Stimulated activated CD8-positive, alpha-beta memory T cell treated with anti-CD3 and anti-CD28 coated beads, Interleukin-15, amount 100 ng/mL, for 1 hour (primary cell): ENCODE data around the gene FERMT2.
"Not testable (repeated sequence)": the region's sequence is repeated elsewhere in the genome, so short reads cannot be mapped to it uniquely, and the experiment has no call there.

Source experiments
- DNase-seq: peaks from one replicate; pipeline ENCODE4 v3.0.0-alpha.2; 2020; ENCODE audit warnings: low read depth

The FERMT2 gene

DNA sequence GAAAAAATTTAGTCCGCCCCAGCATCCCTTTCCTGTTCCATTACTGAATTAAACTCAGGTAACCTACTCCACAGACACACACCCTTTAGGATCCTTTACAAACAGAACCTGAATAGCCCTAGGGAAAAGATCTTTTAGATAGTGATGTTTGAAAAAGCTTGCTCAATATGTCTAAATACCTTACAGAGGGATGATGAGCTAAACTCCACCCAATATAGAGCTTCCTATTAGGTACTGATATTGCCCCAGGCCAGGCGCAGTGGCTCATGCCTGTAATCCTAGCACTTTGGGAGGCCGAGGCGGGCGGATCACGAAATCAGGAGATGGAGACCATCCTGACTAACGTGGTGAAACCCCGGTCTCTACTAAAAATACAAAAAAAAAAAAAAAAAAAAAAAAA, 50.1 kb downstream of the FERMT2 start:
- DNase-seq = no peak

DNA sequence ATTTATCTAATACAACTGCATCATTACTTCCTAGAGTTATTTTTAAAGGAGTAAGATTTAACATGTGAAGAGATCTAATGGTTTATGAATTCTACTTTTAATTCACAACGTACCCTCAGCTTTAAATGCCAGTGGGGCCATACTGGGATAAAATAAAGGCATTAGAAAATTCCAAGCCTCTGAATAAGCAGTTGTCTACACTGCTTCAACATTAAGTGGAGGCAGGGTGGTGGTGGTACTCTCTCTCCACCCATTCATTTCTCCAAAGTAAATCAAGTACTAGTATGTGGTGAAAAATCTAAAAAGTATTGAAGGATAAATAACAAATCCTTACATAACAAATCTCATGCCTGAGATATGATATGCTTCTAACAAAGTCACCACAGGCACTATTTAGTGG, 52.4 kb downstream of the FERMT2 start:
- DNase-seq = no peak

DNA sequence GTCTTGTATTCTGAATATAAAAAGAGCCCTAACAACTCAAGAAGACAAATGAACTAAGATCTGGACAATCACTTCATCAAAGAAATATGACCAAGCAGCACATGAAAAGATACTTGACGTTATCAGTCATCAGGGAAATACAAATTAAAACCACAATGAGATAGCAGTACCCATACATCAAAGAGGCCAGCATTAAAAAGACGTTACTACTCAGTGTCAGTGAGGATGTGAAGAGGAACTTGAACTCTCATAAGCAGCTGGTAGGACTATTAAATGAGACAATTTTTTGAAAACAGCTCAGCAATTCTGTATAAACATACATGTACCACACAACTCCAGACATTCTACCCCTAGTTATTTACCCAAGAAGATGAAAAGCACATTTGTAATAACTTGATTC, 55.9 kb downstream of the FERMT2 start:
- no peak for DNase-seq

DNA sequence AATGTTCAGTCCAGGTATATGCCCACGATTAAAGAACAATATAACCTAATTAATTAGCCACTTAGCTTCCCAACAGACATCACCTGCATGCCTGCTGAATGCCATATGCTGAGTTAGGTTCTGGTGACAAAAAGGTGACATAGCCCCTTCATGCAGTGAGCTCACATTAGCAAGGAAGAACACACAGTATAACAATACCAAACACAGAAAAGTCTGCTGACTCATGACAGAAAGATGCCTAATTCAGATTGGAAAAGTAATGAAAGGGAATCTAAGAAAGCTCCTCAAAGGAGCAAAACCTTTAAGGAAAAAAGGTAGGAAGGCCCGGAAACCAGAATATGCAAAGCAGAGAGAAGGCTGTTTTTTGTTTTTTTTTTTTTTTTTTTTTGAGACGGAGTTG, 59.0 kb downstream of the FERMT2 start:
- no peak for DNase-seq

DNA sequence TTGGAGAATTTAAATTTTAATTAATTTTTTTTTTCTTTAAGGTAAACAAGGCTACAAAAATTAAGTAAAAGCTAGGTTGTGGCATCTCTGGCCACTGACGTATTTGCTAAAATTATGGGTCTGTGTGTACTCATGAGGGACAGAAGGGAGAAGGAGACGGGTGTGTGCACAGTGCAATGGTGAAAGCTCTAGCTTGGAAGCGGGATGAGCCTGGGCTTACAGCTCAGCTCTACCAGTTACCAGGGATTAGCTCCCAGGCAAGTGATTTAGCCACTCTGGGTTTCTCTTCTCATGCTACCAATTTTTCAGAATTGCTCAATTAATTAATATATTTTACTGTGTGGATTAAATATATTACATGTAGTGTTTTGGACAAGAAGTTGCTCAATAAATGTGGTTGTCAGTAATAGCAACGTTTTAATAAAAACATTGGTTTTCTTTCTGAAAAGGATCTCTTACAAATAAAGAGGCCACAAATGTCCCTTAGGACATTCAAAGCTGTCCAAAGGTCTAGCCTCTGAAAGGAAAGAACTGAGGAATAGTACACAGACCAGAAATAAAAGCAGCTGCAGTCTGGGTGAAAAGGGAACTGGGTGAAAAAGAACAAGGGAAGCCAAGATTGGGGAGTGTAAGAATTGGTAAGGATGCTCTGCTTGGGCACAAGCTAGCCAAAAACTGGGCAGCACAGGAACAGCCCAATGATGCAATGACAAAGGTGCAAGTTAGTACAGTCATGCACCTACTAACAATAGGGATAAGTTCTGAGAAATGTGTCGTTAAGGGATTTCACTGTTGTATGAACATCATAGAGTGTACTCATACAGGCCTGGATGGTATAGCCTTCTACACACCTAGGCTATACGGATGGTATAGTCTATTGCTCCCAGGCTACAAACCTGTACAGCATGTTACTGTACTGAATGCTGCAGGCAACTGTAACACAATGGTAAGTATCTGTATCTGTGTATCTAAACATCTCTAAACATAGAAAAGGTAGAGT, 61.7 kb downstream of the FERMT2 start:
- no peak for DNase-seq

DNA sequence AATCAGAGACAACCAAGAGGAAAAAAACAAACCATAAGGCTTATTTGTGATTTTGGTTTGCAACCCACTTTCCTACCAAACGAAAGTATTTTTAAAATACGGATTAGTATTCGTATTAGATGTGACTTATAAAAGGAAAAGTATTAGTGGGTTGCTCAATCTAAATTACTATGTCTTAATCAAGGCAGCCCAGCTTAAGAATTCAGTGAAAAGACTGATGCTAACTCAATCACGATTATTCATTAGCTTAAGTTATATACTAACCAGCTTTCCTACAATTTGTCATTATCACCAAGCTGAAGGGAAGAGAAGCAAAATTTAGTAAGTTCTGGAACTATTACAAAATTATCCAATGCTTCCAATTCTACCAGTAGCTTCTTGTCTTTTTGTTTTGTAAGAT, 62.7 kb downstream of the FERMT2 start:
- DNase-seq = no peak

DNA sequence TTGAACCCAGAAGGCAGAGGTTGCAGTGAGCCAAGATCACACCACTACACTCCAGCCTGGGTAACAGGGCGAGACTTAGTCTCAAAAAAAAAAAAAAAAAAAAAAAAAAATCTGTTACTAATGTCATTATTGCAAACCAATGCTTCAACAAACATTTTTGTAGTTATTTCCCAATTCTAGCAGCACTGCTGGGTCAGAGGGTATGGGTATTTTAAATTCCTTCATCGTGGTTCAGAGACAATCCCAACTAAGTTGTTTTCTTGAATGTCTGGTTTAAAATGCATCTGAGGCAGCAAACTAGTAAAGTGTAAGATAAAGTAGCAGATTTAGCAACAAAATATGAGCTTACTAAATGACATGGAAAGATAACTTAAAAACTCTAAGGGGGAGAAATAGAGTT, 65.6 kb downstream of the FERMT2 start:
- DNase-seq = no peak

DNA sequence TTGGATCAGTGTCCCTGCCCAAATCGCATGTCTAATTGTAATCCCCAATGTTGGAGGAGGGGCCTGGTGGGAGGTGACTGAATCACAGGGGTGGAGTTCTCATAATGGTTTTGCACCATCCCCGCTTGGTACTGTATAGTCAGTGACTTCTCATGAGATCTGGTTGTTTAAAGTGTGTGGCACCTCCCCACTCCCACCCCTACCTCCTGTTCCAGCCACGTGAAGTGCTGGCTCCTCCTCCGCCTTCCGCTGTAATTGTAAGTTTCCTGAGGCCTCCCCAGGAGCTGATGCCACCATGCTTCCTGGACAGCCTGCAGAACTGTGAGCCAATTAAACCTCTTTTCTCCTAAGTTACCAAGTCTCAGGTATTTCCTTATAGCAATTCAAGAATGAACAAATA, 67.2 kb downstream of the FERMT2 start:
- no peak for DNase-seq

DNA sequence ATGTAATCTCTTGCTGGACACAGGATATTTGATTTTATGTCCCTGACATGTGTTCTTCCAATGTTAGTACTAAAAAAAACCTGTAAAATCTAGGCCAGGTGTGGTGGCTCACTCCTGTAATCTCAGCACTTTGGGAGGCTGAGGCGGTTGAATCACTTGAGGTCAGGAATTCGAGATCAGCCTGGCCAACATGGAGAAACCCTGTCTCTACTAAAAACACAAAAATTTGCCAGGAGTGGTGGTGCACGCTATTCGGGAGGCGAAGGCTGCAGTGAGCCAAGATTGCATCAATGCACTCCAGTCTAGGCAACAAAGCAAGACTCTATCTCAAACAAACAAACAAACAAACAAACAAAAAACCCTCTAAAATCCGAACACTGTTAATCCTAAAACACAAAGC, 68.0 kb downstream of the FERMT2 start:
- DNase-seq = no peak

DNA sequence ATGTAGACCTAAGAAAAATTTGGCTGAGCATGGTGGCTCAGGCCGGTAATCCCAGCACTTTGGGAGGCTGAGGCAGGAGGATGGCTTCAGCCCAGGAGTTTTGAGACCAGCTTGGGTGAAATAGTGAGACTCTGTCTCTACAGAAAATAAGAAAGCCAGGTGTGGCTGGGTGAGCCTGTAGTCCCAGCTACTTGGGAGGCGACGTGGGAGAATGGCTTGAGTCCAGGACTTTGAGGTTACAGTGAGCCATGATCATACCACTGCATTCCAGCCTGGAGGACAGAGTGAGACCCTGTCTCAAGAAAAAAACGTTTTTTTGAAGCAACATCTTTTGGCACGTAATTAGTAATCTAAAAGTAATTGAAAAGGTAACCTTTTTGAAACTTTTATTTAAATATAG, 70.9 kb downstream of the FERMT2 start:
- DNase-seq = no peak

DNA sequence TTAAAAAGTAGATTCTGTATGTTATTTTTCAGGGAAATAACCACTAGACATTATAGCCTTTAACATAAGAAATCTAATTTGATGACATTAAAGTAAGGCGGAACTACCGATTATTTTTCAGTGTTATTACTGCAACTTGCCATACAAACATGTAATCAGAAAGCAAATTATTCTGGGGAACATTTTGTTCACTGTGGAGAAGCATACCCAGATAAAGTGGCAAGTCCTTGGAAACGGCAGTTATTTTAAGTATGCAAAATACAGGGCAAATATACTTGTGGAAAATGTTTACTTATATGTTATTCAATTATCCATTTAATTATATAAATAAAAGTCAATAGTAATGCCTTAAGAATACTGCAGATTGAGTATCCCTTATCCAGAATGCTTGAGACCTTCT, 71.9 kb downstream of the FERMT2 start:
- DNase-seq = no peak

DNA sequence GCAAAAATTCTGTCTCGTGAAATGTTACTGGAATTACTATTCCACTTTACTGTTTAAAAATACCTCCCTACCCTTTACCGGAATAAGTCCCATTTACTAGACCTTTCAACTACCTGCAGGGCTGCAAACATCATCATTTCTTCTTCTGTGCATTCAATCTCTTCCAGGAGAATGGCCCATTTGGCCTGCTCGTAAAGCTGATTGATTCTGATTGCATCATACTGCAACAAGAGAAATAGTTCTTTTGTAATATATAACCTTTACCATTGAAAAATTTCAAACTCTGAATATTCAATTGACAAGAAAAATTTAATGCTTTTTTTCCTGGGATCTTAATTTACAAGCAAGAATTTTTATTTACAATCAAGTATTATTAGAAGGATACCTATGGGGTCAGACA, 72.4 kb downstream of the FERMT2 start:
- no peak for DNase-seq

DNA sequence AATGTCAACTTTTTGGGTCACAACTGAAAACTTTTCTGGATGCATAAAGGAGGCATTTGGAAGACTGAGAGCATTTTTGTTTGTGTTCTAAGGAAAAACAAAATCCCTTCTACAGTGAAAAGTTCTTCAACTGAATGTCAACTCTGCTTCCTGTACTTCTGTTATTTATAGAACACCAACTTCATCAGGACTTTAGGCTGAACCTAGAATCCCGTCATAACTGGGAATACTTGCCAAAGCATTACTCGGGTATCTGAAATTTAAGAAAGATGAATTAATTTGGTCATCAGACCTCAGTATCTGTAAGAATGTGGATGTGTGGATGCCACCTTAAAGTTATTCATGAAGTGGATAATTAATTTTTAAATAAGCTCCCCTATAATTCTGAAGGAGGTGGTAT, 73.2 kb downstream of the FERMT2 start:
- DNase-seq = no peak

DNA sequence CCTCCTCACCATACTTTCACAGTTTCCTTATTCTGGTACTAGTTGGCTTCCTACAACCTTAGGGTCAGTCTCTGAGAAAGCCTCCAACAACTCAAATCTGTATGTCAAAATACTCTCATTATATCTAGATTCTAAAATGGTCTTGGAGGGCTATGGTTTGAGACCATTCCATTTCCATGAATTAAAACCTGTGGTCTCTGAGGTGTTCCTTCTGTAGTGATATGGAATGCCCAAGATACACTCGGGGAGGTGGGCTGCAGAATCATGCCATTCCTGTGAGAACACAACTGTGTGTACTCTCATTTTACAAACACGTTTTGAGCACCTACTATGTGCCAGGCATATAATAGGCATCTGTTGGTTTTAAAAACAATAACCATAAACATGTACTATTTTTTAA, 74.0 kb downstream of the FERMT2 start:
- no peak for DNase-seq

DNA sequence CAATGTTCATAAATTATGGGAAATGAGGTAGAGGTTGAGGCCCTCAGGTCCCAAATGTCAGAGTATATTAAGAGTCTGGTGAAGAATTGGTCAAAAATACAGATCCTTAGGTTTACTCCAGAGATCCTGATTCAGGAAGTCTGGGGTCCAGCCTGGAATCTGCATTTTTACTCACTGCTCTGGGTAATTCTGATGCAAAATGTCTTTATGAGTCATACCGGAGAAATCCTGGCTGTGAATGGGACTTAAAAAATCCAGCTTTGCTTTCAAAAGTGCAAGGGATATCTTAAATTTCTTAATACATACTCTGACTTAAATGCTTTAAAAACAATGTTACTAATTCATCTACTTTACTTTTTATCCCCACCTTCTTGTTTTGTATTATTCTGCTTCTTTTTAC, 74.5 kb downstream of the FERMT2 start:
- no peak for DNase-seq

DNA sequence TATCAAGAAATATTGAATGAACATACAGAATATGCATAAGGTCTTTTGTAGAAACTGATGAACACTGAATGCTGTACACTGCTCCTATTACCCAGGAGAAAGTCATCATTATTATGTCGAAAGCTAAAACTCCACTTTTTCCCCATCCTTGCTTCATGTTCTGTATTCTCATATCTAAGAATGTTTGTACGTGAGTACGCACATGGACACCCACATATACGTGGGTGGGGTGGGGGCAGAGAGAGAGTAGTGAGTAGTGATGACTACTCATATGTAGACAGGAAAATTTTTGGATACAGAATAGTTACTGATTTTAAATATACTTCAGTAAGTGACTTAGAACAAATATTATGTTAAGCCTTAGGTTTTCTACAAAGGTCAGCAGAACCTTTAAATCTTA, 75.1 kb downstream of the FERMT2 start:
- DNase-seq = no peak

DNA sequence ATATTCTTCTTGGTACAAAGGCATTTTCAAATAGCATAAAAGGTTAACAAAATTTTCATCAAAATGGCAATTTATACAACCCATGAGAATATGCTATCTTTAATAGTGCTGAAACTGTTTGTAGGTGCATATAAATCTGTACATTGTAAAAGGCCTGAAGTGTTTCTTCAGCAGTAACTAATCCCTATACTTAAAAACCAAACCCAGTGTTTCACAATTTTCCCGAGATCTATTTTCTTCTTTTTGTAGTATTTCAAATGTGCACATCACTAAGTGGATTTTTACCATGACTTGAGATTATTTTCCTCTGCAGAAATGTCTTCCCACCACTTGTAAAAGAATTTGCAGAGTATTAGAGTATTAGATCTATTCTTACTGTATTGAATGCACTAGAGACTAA, 76.5 kb downstream of the FERMT2 start:
- DNase-seq = no peak

DNA sequence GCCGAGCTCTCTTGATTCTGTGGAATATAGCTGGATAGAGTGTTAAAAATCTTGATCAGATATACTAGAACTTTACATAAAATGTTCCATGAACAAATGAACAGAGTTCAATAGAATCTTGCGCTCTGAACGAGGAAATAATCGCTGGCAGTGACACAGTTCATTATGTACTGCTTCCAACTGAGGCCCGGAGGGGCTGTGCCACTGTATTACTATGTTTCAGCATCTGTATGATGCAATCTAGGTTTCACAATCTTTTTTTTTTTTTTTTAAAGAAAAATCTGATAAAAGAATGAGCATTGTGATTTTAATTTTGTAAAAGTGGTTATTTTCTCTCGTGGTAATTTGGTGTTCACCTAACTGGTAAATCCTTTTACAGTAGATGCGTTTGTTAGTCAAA, 77.2 kb downstream of the FERMT2 start:
- DNase-seq = no peak

DNA sequence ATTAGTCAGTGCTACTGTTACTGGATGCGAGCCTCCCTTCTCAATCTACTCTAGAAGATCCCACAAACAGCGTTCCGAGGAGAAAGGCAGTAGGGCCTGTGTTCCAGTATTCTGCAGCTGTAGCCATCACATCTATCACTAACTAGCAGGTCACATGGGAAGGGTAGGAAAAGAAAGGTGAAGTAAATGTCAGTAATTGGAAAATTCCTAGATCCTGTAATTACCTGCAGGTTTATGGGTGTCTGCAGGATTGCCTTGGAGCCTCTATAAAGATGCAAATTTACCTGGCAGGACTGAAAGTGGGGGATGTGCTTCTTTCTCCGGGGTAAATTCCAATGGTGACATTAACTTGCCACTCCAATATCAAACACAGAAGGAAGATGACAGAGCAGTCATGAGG, 77.8 kb downstream of the FERMT2 start:
- no peak for DNase-seq

DNA sequence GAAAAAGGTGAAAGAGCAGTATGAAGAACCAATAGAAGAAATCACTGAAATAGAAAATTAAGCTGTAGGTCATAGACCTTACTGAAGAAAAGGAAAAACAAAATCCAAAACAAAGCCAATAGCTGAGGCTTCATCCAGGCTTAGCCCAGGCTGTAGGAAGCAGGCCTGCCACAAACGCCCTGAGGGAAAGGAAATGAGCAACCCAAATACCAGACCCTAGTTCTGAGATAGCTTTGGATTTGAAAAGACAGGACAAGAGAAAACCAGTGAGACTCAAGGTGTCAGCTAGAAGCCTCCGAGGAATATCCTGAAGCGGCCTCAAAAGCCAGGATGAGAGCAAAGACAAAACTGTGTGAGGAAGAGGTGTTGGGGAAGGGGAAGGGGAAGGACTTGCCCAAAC, 79.2 kb downstream of the FERMT2 start:
- no peak for DNase-seq

DNA sequence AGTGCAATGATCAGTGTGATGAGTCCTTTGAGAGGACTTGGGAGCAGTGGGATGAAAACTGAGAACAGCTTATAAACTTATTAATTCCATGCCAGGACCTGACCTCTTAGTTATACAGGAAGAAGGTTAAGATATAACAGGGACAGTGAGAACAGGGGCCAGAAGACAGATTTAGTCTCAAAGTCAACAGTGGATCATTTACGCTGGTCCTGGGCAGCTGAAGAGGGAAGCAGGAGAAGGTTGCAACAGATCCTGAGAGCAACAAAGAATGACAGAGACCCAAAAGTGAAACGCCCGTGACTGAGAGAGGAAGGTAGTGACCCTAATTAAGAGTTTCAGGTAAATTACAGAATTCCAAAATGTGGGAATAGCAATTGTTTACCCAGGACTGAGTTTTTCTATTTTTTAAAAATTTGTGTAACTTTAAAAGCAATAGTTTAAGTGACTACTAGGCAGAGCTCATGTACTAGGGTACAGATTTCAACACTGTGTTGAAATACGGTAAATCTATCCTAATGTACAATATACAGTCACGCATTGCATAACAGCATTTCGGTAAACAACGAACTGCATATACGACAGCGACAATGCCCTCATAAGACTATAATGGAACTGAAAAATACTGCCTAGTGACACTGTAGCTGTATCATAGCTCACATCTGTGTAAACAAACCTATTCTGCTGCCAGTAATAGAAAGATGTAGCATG, 81.8 kb downstream of the FERMT2 start:
- no peak for DNase-seq

DNA sequence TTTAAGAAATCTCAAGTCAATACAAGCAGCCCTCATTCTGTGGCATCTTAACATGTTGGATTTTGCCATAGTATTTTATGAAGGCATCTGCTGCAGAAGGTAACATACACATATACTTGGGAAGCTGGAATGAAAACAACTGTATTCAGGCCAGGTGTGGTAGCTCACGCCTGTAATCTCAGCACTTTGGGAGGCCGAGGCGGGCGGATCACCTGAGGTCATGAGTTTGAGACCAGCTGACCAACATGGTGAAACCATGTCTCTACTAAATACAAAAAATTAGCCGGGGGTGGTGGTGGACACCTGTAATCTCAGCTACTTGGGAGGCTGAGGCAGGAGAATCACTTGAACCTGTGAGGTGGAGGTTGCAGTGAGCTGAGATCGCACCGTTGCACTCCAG, 86.0 kb downstream of the FERMT2 start:
- not testable (repeated sequence) for DNase-seq

DNA sequence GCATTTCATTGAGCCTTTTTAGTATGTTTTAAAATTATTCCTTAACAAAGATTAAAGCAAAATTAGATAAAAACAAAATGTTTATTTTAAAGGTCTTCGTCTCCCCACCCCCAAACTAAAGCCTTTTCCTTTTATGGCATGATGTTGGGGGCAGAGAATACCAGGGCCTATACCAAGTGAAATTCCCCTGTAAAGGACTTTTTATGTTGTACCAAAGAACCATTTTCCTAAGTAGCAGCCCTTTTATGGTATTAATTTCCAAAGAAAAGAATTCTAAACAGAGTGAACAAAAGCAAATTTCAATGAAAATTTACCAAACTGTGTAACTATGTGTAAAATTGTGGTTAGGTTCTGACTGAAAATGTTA, 87.5 kb downstream of the FERMT2 start:
- no peak for DNase-seq
